K562 (cell line): ENCODE measurements around the gene SLC5A5. TPM values are rescaled to one million over a fixed set of nuclear protein-coding genes. Genes with fewer than 3 reads are reported as not detected.

Source experiments
- CHD1 ChIP-seq: fragments of 200-600 bp; sonication (generic); IDR thresholded peaks from one replicate; pipeline ENCODE4 v1.6.1; 2012; ENCODE audit warnings: mild to moderate bottlenecking, moderate library complexity, low read length, inconsistent platforms
- EHMT2 ChIP-seq: fragments of 450-650 bp; IDR thresholded peaks from 2 replicates; pipeline ENCODE4 v1.6.1; 2018; ENCODE audit warnings: antibody characterized with exemption
- ESRRA ChIP-seq: fragments of 450-650 bp; IDR thresholded peaks from 2 replicates; pipeline ENCODE4 v1.6.1; 2014; ENCODE audit warnings: low read depth, mild to moderate bottlenecking, moderate library complexity, borderline replicate concordance
- FOXK1 ChIP-seq: sonication (generic); formaldehyde crosslinking; IDR thresholded peaks from 2 replicates; pipeline ENCODE4 v1.8.0; 2022; ENCODE audit warnings: missing genetic modification reagents, mild to moderate bottlenecking, borderline replicate concordance
- FOXP1 ChIP-seq: sonication (generic); formaldehyde crosslinking; IDR thresholded peaks from 2 replicates; pipeline ENCODE4 v1.8.0; 2022; ENCODE audit warnings: mild to moderate bottlenecking, missing genetic modification reagents
- GATAD2A ChIP-seq: fragments of 450-650 bp; IDR thresholded peaks from 2 replicates; pipeline ENCODE4 v1.6.1; 2017
- GTF2A2 ChIP-seq: IDR thresholded peaks from 2 replicates; pipeline ENCODE4 v1.6.1; 2016; ENCODE audit warnings: mild to moderate bottlenecking, missing genetic modification characterization, missing compliant biosample characterization
- GTF2E2 ChIP-seq: fragments of 200-800 bp; sonication (Bioruptor generic); IDR thresholded peaks from 2 replicates; pipeline ENCODE4 v1.6.1; 2016; ENCODE audit warnings: missing genetic modification characterization, missing compliant biosample characterization
- PYGO2 ChIP-seq: fragments of 450-650 bp; IDR thresholded peaks from 2 replicates; pipeline ENCODE4 v1.6.1; 2016; ENCODE audit warnings: mild to moderate bottlenecking, missing genetic modification characterization, moderate library complexity, missing compliant biosample characterization
- SIN3A ChIP-seq, 2 experiments: fragments of 150-350 bp in 1 of 2; IDR thresholded peaks; 2 replicates each; pipeline ENCODE4 v1.6.1; 2011 to 2016; ENCODE audit warnings: borderline replicate concordance in 2 of 2, low read depth in 2 of 2, low read length in 2 of 2, mild to moderate bottlenecking in 2 of 2, moderate library complexity in 2 of 2; ENCODE audit not compliant: control insufficient read depth in 1 of 2
- SRSF3 ChIP-seq: fragments of 200-400 bp; formaldehyde crosslinking; IDR thresholded peaks from 2 replicates; pipeline ENCODE4 v1.6.1; 2016; ENCODE audit warnings: mild to moderate bottlenecking, low read length, moderate library complexity; ENCODE audit not compliant: insufficient read depth
- TAF9B ChIP-seq: fragments of 450-650 bp; IDR thresholded peaks from 2 replicates; pipeline ENCODE4 v1.6.1; 2018; ENCODE audit warnings: mild to moderate bottlenecking; ENCODE audit not compliant: partially characterized antibody
- TFAM ChIP-seq: fragments of 250-450 bp; sonication (Bioruptor Pico); conservative IDR thresholded peaks from 2 replicates; pipeline ENCODE4 v1.5.0; 2021; ENCODE audit warnings: mild to moderate bottlenecking, moderate library complexity
- ZNF124 ChIP-seq: sonication (generic); formaldehyde crosslinking; IDR thresholded peaks from 2 replicates; pipeline ENCODE4 v1.8.1; 2022; ENCODE audit warnings: missing genetic modification reagents
- ZNF79 ChIP-seq: fragments of 250-450 bp; sonication (Bioruptor Pico); IDR thresholded peaks from 2 replicates; pipeline ENCODE4 v1.4.0; 2020; ENCODE audit warnings: low read depth, mild to moderate bottlenecking, moderate library complexity
- polyA plus RNA-seq, 8 experiments: library from polyadenylated mRNA; depleted of rRNA in 4 of 8; stranded (reverse) in 5 of 8; unstranded in 3 of 8; fragments of >200 nt; fragmentation: Nextera tagmentation in 2 of 8; fragmentation: Illumina TruSeq in 1 of 8; extraction: Ambion mirVana in 2 of 8; extraction: Trizol in 1 of 8; gene quantifications; 2 replicates each; pipeline versions ENCODE4 v1.2.1 to v1.2.3, GENCODE V29; 2011 to 2014; ENCODE audit warnings: inconsistent platforms in 1 of 8, missing spikeins in 1 of 8
- total RNA-seq, 7 experiments: library from RNA; depleted of rRNA in 6 of 7; stranded (reverse); fragments of >200 nt in 6 of 7; fragmentation: Illumina TruSeq in 2 of 7; extraction: Trizol in 2 of 7; gene quantifications; 2 replicates each; pipeline versions ENCODE4 v1.2.1 to v1.2.3, GENCODE V29; 2011 to 2021; ENCODE audit warnings: low replicate concordance in 1 of 7
- TF ChIP-seq, protein P1 (sequence below): sonication (generic); formaldehyde crosslinking; IDR thresholded peaks from 2 replicates; pipeline ENCODE4 v1.9.0; 2022; ENCODE audit warnings: mild to moderate bottlenecking, missing genetic modification reagents
- TF ChIP-seq, protein P2 (sequence below): fragments of 250-450 bp; sonication (Bioruptor Pico); IDR thresholded peaks from 2 replicates; pipeline ENCODE4 v1.5.0; 2021

SLC5A5 gene
- total and polyA plus RNA-seq, 9 of the 15 experiments (the other 6 are each of a cell fraction or from before 2014, with no cell fraction given) = 0.10 to 0.73 (median 0.23) TPM

DNA sequence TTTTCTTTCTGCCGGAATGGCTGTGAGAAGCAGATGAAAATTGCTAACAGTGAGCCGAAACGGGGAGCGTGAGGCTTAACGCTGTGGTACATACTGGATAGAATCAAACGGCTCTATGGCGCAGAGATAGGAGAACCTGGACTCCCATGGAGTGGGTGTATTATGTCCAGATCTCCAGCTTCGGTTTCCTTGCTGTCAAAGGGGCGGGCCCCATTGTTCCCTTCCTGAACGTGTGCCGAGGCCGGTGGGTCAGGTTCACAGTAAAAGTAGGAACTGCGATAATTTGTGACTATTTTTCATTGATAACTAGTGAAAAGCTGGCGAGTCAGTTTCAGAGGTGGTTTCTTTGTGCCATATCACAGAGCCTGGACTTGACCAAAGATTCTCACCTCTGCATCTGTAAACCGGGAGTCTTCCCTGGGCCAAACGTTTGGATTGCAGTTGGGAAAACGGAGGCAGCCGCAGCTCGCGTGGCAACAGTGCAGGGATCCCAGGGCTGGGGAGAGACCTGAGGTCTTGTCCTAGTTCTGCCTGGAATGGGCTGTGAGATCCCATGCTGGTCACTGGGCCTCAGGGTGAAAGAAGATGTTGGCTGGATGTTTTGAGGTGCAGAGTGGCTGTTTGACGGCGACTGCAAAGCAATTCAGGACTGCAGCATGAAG, 11.3 kb upstream of the SLC5A5 start (continued):
- 0 out of 4 replicates have a peak, but pooled peaks have one; percentile 3 to 25 for TF ChIP-seq SIN3A (IDR thresholded peaks at IDR 0.05; ENCODE audit: borderline replicate concordance in 2 of 2, control insufficient read depth in 1 of 2, low read depth in 2 of 2, low read length in 2 of 2)
- TF ChIP-seq GTF2E2 (tag) = 0 out of 2 replicates have a peak, but pooled peaks have one; percentile 15
- 0 out of 2 replicates have a peak, but pooled peaks have one; percentile 8 for TF ChIP-seq SRSF3
- TF ChIP-seq, protein P1, sequence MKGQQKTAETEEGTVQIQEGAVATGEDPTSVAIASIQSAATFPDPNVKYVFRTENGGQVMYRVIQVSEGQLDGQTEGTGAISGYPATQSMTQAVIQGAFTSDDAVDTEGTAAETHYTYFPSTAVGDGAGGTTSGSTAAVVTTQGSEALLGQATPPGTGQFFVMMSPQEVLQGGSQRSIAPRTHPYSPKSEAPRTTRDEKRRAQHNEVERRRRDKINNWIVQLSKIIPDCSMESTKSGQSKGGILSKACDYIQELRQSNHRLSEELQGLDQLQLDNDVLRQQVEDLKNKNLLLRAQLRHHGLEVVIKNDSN = peak; percentile 9; the same call in 1 of the 2 replicates
- peak; percentile 84 for TF ChIP-seq CHD1
- no peak for TF ChIP-seq EHMT2
- no peak for TF ChIP-seq ZNF79 (CRISPR knock-in tag)
- TF ChIP-seq ZNF124 (CRISPR knock-in tag) = no peak
- peak; percentile 42; the same call in 1 of the 2 replicates for TF ChIP-seq FOXP1 (CRISPR knock-in tag)
- no peak for TF ChIP-seq ESRRA
- TF ChIP-seq GTF2A2 (tag) = peak; percentile 40; the same call in 1 of the 2 replicates
- no peak for TF ChIP-seq GATAD2A
- TF ChIP-seq TAF9B = no peak
- TF ChIP-seq FOXK1 (CRISPR knock-in tag) = 0 out of 2 replicates have a peak, but pooled peaks have one; percentile 23
- no peak for TF ChIP-seq TFAM
- no peak for TF ChIP-seq PYGO2 (tag)
- TF ChIP-seq, protein P2, sequence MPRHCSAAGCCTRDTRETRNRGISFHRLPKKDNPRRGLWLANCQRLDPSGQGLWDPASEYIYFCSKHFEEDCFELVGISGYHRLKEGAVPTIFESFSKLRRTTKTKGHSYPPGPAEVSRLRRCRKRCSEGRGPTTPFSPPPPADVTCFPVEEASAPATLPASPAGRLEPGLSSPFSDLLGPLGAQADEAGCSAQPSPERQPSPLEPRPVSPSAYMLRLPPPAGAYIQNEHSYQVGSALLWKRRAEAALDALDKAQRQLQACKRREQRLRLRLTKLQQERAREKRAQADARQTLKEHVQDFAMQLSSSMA (CRISPR knock-in tag) = no peak
- TF ChIP-seq, all 486 proteins: peak for 17
